Duodenal mucosa (tissue), 2 donors: ENCODE measurements around the gene NUDT7.

Experiments used
- H3K27ac ChIP-seq: one replicate; pipeline ENCODE4 v1.7.0; 2013; ENCODE audit warnings: low read depth, low read length
- H3K27me3 ChIP-seq, 2 donors: one replicate each; pipeline ENCODE4 v1.7.0; 2013; ENCODE audit warnings: low read length in 2 of 2, control low read depth in 1 of 2; ENCODE audit not compliant: insufficient read depth in 2 of 2, control insufficient read depth in 1 of 2
- H3K36me3 ChIP-seq, 2 donors: one replicate each; pipeline ENCODE4 v1.7.0; 2013; ENCODE audit warnings: low read length in 2 of 2, control low read depth in 1 of 2; ENCODE audit not compliant: insufficient read depth in 2 of 2, control insufficient read depth in 1 of 2
- H3K4me1 ChIP-seq, 2 donors: one replicate each; pipeline ENCODE4 v1.7.0; 2013; ENCODE audit warnings: low read length in 2 of 2, control low read depth in 1 of 2; ENCODE audit not compliant: insufficient read depth in 2 of 2, control insufficient read depth in 1 of 2
- H3K4me3 ChIP-seq, 2 donors: one replicate each; pipeline ENCODE4 v1.7.0; 2013; ENCODE audit warnings: low read length in 2 of 2, low read depth in 1 of 2
- H3K9ac ChIP-seq, 2 donors: one replicate each; pipeline ENCODE4 v1.7.0; 2013; ENCODE audit warnings: low read length in 2 of 2, low read depth in 1 of 2
- H3K9me3 ChIP-seq, 2 donors: one replicate each; pipeline ENCODE4 v1.7.0; 2013; ENCODE audit warnings: low read length in 2 of 2, control low read depth in 1 of 2; ENCODE audit not compliant: control insufficient read depth in 1 of 2

Gene NUDT7

DNA sequence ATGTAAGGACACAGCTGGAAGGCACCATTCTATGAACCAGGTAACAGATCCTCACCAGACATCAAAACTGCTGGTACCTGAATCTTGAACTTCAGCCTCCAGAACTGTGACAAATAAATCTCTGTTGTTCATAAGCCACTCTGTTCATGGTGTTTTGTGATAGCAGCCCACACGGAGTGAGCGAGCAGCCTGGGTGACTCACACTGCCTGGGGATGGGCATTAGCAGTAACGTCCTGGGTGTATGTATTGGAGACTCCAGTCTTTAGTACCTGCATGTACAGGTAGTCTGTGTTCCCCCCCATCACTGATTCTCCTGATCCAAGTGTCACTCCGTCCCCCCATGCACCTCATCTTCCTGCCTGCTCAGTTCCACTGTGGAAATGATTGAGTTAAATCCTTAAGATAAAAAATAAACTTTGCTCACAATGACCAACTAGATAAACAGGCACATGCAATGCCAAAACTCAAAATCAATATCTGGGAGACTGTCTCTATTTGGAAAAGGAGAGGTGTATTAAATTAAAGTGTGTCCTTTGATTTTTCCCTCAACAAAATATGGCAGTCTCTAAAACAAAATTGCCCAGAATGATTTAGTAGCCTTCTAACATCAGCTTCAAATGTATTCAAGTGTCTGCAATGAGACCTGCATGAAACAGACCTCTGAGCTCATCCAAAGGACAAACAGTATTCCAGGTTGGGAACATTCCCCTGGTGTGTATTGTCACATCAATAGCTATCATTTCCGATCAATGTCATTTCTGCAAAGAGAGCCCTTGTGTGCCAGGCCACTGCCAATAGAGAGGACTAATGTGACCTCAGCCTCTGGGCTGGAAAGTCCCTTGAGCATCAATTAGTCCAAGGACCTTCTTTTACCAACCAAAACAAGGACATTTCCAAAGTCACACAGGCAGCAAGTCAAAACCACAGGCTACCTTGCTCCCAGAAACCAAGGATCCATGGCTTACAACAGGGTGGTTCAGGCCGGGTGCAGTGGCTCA lies 53.9 kb downstream of the NUDT7 start:
- H3K36me3 ChIP-seq, result no peaks in the 10 kb centered on the region
- H3K27ac ChIP-seq, result no peak overlapping the region
- no peaks in the 10 kb centered on the region for H3K27me3 ChIP-seq
- H3K9ac ChIP-seq, result no peak overlapping the region
- no peaks in the 10 kb centered on the region for H3K4me1 ChIP-seq
- H3K4me3 ChIP-seq, result no peak overlapping the region
- H3K9me3 ChIP-seq, result no peaks in the 10 kb centered on the region

DNA sequence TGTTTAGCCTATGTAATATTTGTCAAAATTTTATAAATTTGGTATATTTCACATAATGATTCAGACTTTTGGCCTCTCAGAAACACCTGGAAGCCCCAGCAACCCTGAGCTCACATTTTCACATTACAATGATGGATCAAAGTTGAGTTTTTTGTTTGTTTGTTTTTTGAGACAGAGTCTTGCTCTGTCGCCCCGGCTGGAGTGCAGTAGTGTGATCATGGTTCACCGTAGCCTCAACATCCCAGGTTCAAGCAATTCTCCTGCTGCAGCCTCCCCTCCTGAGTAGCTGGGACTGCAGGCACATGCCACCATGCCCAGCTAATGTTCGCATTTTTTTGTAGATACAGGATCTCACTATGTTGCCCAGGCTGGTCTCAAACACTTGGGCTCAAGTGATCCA lies 55.4 kb downstream of the NUDT7 start:
- Histone ChIP-seq H3K27ac (no peak overlapping the region), H3K36me3 (no peaks in the 10 kb centered on the region), H3K27me3 (no peaks in the 10 kb centered on the region), H3K4me3 (no peak overlapping the region), H3K9ac (no peak overlapping the region), H3K4me1 (no peaks in the 10 kb centered on the region), H3K9me3 (no peaks in the 10 kb centered on the region)

DNA sequence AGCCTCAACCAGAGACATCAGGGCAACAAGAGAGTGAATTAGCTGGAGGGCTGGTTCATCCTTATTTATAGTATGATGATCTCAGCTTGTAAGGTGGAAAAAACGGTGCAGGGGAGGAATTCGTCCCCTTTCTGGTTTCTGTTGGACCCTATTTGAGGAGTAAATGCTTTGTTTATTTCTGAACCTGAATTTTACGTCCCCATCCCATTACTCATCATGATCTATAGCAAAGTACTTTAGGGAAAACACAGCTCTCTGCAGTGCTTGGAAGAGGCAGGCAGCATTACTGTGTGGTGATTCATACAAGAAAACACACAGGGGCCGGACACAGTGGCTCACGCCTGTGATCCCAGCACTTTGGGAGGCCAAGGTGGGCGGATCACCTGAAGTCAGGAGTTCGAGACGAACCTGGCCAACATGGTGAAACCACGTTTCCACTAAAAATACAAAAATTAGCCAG lies 58.1 kb downstream of the NUDT7 start:
- H3K27me3 ChIP-seq, result no peaks in the 10 kb centered on the region
- no peaks in the 10 kb centered on the region for H3K36me3 ChIP-seq
- H3K4me3 ChIP-seq, result no peak overlapping the region
- no peak overlapping the region for H3K27ac ChIP-seq
- H3K9ac ChIP-seq, result no peak overlapping the region
- no peaks in the 10 kb centered on the region for H3K9me3 ChIP-seq
- no peaks in the 10 kb centered on the region for H3K4me1 ChIP-seq

DNA sequence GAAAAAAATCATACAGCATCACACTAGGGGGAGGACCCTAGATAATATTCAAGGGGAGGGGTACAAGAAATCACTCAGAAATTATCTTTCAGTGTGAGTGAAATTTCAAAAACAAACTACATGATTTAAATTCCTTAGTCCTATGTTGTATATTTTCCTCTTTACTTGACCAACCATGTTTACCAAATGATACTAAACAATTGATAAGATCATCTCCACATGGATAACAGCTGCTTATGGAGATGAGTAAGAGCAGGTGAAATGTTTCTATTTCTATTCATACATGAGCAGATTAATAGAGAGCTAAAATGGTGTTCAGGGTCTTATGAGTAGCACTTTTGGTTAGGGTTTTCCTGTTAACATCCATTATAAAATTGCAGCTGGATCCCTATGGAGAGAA lies 58.8 kb downstream of the NUDT7 start:
- H3K9ac ChIP-seq, result no peak overlapping the region
- peaks cover 0 to 5% of the 10 kb centered on the region in 2 donors for H3K27me3 ChIP-seq
- no peak overlapping the region for H3K4me3 ChIP-seq
- H3K36me3 ChIP-seq, result no peaks in the 10 kb centered on the region
- H3K4me1 ChIP-seq, result no peaks in the 10 kb centered on the region
- no peaks in the 10 kb centered on the region for H3K9me3 ChIP-seq
- H3K27ac ChIP-seq, result no peak overlapping the region

DNA sequence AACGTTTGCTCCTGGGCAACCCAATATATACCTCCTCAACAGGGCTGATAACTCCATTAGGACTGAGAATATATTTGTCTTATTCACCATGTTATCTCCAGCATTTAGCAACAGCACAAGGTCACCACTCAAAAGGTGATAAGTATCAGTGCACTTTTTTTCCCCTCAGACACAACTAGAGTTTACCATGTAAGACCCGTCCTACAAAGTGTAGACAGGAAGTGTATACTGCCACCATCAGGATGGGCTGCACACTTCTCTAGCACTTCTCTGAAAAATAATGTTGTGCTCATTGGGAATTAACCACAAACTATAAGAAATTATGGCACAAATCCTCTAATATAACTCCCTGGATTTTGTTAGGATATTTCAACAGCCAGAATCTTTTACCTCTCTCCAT lies 60.4 kb downstream of the NUDT7 start:
- Histone ChIP-seq H3K27me3 (peaks cover 5 to 12% of the 10 kb centered on the region in 2 donors), H3K9ac (no peak overlapping the region), H3K4me1 (no peaks in the 10 kb centered on the region), H3K27ac (no peak overlapping the region), H3K4me3 (no peak overlapping the region), H3K9me3 (no peaks in the 10 kb centered on the region), H3K36me3 (no peaks in the 10 kb centered on the region)

DNA sequence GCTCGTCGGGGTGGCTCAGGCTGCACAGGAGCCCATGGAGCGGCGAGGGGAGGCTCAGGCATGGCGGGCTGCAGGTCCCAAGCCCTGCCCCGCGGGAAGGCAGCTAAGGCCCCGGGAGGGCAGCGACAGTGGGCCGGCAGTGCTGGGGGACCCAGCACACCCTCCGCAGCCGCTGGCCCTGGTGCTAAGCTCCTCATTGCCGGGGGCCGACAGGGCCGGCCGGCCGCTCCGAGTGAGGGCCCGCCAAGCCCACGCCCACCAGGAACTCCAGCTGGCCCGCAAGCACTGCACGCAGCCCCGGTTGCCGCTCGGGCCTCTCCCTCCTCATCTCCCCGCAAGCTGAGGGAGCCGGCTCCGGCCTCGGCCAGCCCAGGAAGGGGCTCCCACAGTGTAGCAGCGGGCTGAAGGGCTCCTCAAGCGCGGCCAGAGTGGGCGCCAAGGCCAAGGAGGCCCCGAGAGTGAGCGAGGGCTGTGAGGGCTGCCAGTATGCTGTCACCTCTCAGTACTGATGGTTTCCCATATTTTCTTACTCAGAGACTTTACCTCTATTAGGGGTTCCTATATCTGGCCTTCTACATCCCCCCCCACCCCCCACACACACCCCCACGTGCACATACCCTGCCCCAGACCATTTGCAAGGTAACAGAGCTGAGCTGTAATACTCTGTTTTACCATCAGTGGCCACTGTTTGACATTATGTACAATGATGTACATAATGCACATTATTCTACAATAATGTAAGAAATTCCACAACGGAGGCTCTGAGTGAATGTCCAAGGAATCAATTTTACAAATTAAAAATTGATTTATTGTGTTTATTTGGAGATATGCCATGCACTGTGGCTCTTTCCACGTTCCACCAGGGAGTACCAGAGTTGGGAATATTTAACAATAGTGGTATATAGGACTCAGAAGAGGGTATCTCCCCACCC lies 62.4 kb downstream of the NUDT7 start:
- Histone ChIP-seq H3K4me1 (no peaks in the 10 kb centered on the region), H3K4me3 (no peak overlapping the region)

DNA sequence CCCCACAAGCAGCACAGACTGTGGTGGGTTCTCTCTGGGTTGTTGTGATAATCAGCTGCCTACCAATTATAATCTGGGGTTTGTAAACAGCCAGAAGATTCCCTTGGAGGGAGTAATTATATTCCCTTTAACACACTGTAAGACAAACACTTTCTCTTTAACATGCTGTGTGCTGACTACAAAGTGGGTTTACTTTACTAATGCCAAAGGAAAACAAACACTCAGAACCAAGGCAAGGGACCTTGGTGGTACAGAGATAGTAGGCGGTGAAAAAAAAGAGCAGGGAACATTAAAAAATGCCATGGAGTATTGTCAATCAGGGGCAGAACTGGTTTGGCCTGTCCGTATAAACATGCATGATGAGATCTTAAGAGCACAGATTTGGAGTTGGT lies 63.1 kb downstream of the NUDT7 start:
- no peaks in the 10 kb centered on the region for H3K4me1 ChIP-seq
- H3K9ac ChIP-seq, result no peak overlapping the region
- H3K27me3 ChIP-seq, result peaks cover 28 to 38% of the 10 kb centered on the region in 2 donors
- H3K4me3 ChIP-seq, result no peak overlapping the region
- no peaks in the 10 kb centered on the region for H3K9me3 ChIP-seq
- H3K36me3 ChIP-seq, result no peaks in the 10 kb centered on the region
- H3K27ac ChIP-seq, result no peak overlapping the region

More for the DNA sequence above, 62.4 kb downstream of the NUDT7 start:
- H3K36me3 ChIP-seq, result no peaks in the 10 kb centered on the region
- H3K9ac ChIP-seq, result no peak overlapping the region
- no peak overlapping the region for H3K27ac ChIP-seq
- H3K27me3 ChIP-seq, result peaks cover 23 to 32% of the 10 kb centered on the region in 2 donors
- H3K9me3 ChIP-seq, result no peaks in the 10 kb centered on the region

DNA sequence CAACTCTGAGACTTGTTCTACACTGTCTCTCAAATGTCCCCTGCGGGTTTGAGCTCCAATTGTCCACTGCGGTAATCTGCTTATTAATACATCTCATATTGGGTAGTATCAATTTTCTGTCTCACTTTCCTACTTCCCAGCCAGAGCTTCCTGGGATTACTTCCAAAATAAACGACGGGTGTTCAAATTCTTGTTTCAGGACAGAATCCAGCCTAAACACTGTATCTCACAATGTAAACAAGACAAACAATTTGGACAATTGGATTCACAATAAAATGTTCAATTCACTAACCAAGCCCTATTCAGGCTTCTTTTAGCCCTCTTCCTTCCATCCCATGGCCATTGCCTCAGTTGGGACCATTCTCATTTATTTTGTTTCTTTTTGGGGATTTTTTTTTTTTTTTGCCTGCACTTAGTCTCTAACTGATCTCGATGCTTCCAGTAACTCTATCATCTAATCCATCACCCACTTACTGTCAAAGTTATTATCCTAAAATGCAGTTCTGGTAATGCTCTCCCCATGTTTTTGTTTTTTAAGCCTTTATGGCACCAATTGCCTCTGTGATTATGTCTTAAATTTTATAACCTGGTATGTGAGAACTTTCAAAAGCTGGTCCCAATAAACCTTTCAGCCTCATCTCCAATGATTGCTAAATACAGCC lies 64.0 kb downstream of the NUDT7 start:
- Histone ChIP-seq H3K9me3 (no peaks in the 10 kb centered on the region), H3K36me3 (no peaks in the 10 kb centered on the region), H3K9ac (no peak overlapping the region), H3K4me3 (no peak overlapping the region), H3K4me1 (no peaks in the 10 kb centered on the region), H3K27me3 (peaks cover 28 to 40% of the 10 kb centered on the region in 2 donors), H3K27ac (no peak overlapping the region)

DNA sequence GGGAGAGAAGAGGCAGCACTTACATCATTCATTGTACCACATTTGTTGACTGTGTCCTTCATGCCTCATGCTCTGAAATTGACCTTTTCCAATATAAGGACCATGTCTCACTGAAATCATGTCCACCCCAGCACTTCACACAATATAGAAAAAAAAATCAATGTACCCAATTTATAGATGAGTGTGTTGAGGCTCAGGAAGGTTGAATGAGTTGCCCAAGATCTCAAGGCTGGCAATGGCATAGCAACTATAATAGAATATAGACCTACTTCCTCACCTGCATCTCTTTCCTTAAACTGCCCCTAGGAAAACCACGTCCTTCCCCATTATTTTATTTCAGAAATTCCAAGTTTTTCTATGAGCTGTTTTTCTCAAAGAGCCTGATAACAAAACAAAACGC lies 65.1 kb downstream of the NUDT7 start:
- Histone ChIP-seq H3K27me3 (peaks cover 28 to 40% of the 10 kb centered on the region in 2 donors), H3K27ac (no peak overlapping the region), H3K9me3 (no peaks in the 10 kb centered on the region), H3K4me3 (no peak overlapping the region), H3K4me1 (no peaks in the 10 kb centered on the region), H3K9ac (no peak overlapping the region), H3K36me3 (no peaks in the 10 kb centered on the region)
